H1 (cell line): Measurements from ENCODE around the gene OR51M1. TPM values are rescaled to one million over a fixed set of nuclear protein-coding genes. Genes with fewer than 3 reads are reported as not detected.
A peak's percentile ranks its signal among the peaks of the same experiment; 100 is the strongest.

Source experiments
- CTCF ChIA-PET: fragments of 300-600 bp; sonication (Branson Sonifier 250); formaldehyde crosslinking; loops from one replicate; lab custom pipeline; 2021; ENCODE audit not compliant: partially characterized antibody; lab: Charles Lee
- POLR2A ChIA-PET: fragments of 300-600 bp; sonication (Branson Sonifier 250); formaldehyde crosslinking; loops from one replicate; lab custom pipeline; 2021; ENCODE audit warnings: inconsistent platforms; ENCODE audit not compliant: partially characterized antibody; lab: Charles Lee
- DNase-seq, 2 experiments: peaks; one replicate each; pipeline versions ENCODE4 v3.0.0 to v3.0.0-alpha.2; 2010 to 2022; ENCODE audit warnings: low spot score in 2 of 2, low read depth in 1 of 2, mixed read lengths in 1 of 2
- FAIRE-seq: peaks from 2 replicates; lab custom pipeline; 2011; peaks lifted over from hg19 to GRCh38; lab: Jason Lieb, UNC
- H2AFZ ChIP-seq: 2 replicates; pipeline ENCODE4 v1.8.1; 2012; ENCODE audit warnings: low read length, inconsistent platforms
- H2AK5ac ChIP-seq: 2 replicates; pipeline ENCODE4 v1.6.1; 2013; ENCODE audit warnings: low read depth, low read length
- H2BK120ac ChIP-seq: replicated peaks from 2 replicates; pipeline ENCODE3; 2013; ENCODE audit warnings: low read depth, low read length, inconsistent platforms
- H2BK12ac ChIP-seq: 2 replicates; pipeline ENCODE4 v1.6.1; 2013; ENCODE audit warnings: low read depth, low read length
- H2BK15ac ChIP-seq: 2 replicates; pipeline ENCODE4 v1.6.1; 2013; ENCODE audit warnings: low read length
- H2BK20ac ChIP-seq: 2 replicates; pipeline ENCODE4 v1.6.1; 2013; ENCODE audit warnings: low read length
- H2BK5ac ChIP-seq: 2 replicates; pipeline ENCODE4 v1.6.1; 2013; ENCODE audit warnings: low read depth, low read length
- H3K14ac ChIP-seq: 2 replicates; pipeline ENCODE4 v1.6.1; 2013; ENCODE audit warnings: inconsistent platforms; ENCODE audit not compliant: insufficient read length
- H3K18ac ChIP-seq: 2 replicates; pipeline ENCODE4 v1.6.1; 2013; ENCODE audit warnings: low read length; ENCODE audit errors: extremely low read depth
- H3K23ac ChIP-seq: 2 replicates; pipeline ENCODE4 v1.6.1; 2013; ENCODE audit warnings: inconsistent platforms; ENCODE audit not compliant: insufficient read length
- H3K23me2 ChIP-seq: 2 replicates; pipeline ENCODE4 v1.6.1; 2013; ENCODE audit warnings: low read depth, low read length
- H3K27ac ChIP-seq: 2 replicates; pipeline ENCODE4 v1.6.1; 2011; ENCODE audit warnings: low read depth, low read length, inconsistent platforms
- H3K27me3 ChIP-seq, 4 experiments: replicated peaks in 1 of 4; 1 replicate in 1 of 4; 2 replicates in 3 of 4; pipeline versions ENCODE4 v1.6.1 to v1.8.1; 2011 to 2013; ENCODE audit warnings: low read length in 3 of 4, mild to moderate bottlenecking in 3 of 4, inconsistent platforms in 2 of 4, mixed read lengths in 2 of 4, moderate library complexity in 1 of 4; ENCODE audit not compliant: control insufficient read depth in 3 of 4, insufficient read depth in 3 of 4; ENCODE audit errors: extremely low read depth in 1 of 4
- H3K36me3 ChIP-seq, 4 experiments: 2 replicates each; pipeline versions ENCODE4 v1.6.1 to v1.8.1; 2011 to 2013; ENCODE audit warnings: mild to moderate bottlenecking in 4 of 4, low read length in 3 of 4, moderate library complexity in 2 of 4, control low read depth in 1 of 4, inconsistent platforms in 1 of 4; ENCODE audit not compliant: insufficient read depth in 4 of 4, control insufficient read depth in 2 of 4
- H3K4ac ChIP-seq: replicated peaks from 2 replicates; pipeline ENCODE3; 2013; ENCODE audit warnings: low read length, low read depth, mixed read lengths, inconsistent platforms; ENCODE audit not compliant: insufficient read length
- H3K4me1 ChIP-seq, 4 experiments: replicated peaks in 1 of 4; 1 replicate in 1 of 4; 2 replicates in 3 of 4; pipeline versions ENCODE4 v1.6.1 to v1.8.1; 2011 to 2013; ENCODE audit warnings: low read length in 3 of 4, inconsistent platforms in 2 of 4, mixed read lengths in 1 of 4; ENCODE audit not compliant: insufficient read depth in 4 of 4, control insufficient read depth in 3 of 4
- H3K4me2 ChIP-seq, 2 experiments: 2 replicates each; pipeline versions ENCODE4 v1.6.1 to v1.8.1; 2011 to 2013; ENCODE audit warnings: low read depth in 2 of 2, low read length in 2 of 2, control low read depth in 1 of 2, inconsistent platforms in 1 of 2, mild to moderate bottlenecking in 1 of 2; ENCODE audit not compliant: insufficient read depth in 1 of 2
- H3K4me3 ChIP-seq, 4 experiments: fragments of 200-600, 300-600 bp in 1 of 4; sonication (generic), shearing (Covaris generic), sonication (Bioruptor Twin) in 1 of 4; 2 replicates each; pipeline versions ENCODE4 v1.5.1 to v1.8.1; 2011 to 2016; ENCODE audit warnings: low read length in 4 of 4, low read depth in 3 of 4, control low read depth in 2 of 4, inconsistent platforms in 2 of 4, mild to moderate bottlenecking in 2 of 4, mixed read lengths in 1 of 4, moderate library complexity in 1 of 4; ENCODE audit not compliant: insufficient read depth in 2 of 4; ENCODE audit errors: extremely low read depth in 1 of 4
- H3K56ac ChIP-seq: replicated peaks from 2 replicates; pipeline ENCODE3; 2013; ENCODE audit warnings: low read depth, mild to moderate bottlenecking, mixed read lengths, low read length, inconsistent platforms; ENCODE audit not compliant: insufficient read length
- H3K79me1 ChIP-seq: 2 replicates; pipeline ENCODE4 v1.6.1; 2013; ENCODE audit warnings: low read depth, low read length, control low read depth
- H3K79me2 ChIP-seq, 2 experiments: 2 replicates each; pipeline versions ENCODE4 v1.6.1 to v1.8.1; 2012 to 2013; ENCODE audit warnings: low read length in 2 of 2, mild to moderate bottlenecking in 2 of 2, inconsistent platforms in 1 of 2; ENCODE audit not compliant: insufficient read depth in 2 of 2, control insufficient read depth in 1 of 2
- H3K9ac ChIP-seq, 4 experiments: replicated peaks in 1 of 4; 1 replicate in 1 of 4; 2 replicates in 3 of 4; pipeline versions ENCODE4 v1.6.1 to v1.8.1; 2011 to 2013; ENCODE audit warnings: low read depth in 3 of 4, low read length in 3 of 4, control low read depth in 2 of 4, mild to moderate bottlenecking in 2 of 4, moderate library complexity in 2 of 4, inconsistent platforms in 1 of 4; ENCODE audit errors: extremely low read depth in 1 of 4
- H3K9me3 ChIP-seq, 2 experiments: 2 replicates each; pipeline versions ENCODE4 v1.6.1 to v1.8.1; 2012 to 2013; ENCODE audit warnings: mild to moderate bottlenecking in 2 of 2, moderate library complexity in 2 of 2, control low read depth in 1 of 2, inconsistent platforms in 1 of 2, low read depth in 1 of 2, low read length in 1 of 2, mixed read lengths in 1 of 2; ENCODE audit not compliant: insufficient read depth in 2 of 2
- H4K20me1 ChIP-seq, 2 experiments: replicated peaks in 1 of 2; 2 replicates each; pipeline versions ENCODE3 to v1.8.1; 2011 to 2013; ENCODE audit warnings: inconsistent platforms in 2 of 2, low read length in 2 of 2, mild to moderate bottlenecking in 1 of 2; ENCODE audit not compliant: insufficient read depth in 2 of 2, control insufficient read depth in 1 of 2
- H4K5ac ChIP-seq: 2 replicates; pipeline ENCODE4 v1.6.1; 2013; ENCODE audit warnings: low read length, low read depth, mixed read lengths, inconsistent platforms; ENCODE audit not compliant: insufficient read length
- H4K8ac ChIP-seq: 2 replicates; pipeline ENCODE4 v1.8.0; 2013; ENCODE audit warnings: mild to moderate bottlenecking, moderate library complexity, low read length, inconsistent platforms; ENCODE audit not compliant: insufficient read depth; ENCODE audit errors: extremely low read depth
- H4K91ac ChIP-seq: replicated peaks from 2 replicates; pipeline ENCODE3; 2013; ENCODE audit warnings: low read length, mixed read lengths, inconsistent platforms; ENCODE audit not compliant: insufficient read length
- EGR1 ChIP-seq: IDR thresholded peaks from 2 replicates; pipeline ENCODE4 v1.6.1; 2011; ENCODE audit warnings: low read depth, low read length, borderline replicate concordance
- RAD21 ChIP-seq, 2 experiments: IDR thresholded peaks in 1 of 2; conservative IDR thresholded peaks in 1 of 2; 2 replicates each; pipeline ENCODE4 v1.6.1; 2011; ENCODE audit warnings: low read depth in 2 of 2, low read length in 2 of 2, improper control_type of control experiment in 1 of 2, inconsistent platforms in 1 of 2, mild to moderate bottlenecking in 1 of 2, moderate library complexity in 1 of 2
- RXRA ChIP-seq: IDR thresholded peaks from 2 replicates; pipeline ENCODE4 v1.6.1; 2011; ENCODE audit warnings: low read depth, mild to moderate bottlenecking, low read length, moderate library complexity; ENCODE audit not compliant: insufficient read depth
- WGBS, 2 experiments: shearing (Covaris generic) in 1 of 2; methylation state at CpG; one replicate each; pipeline versions ENCODE4 v1.1.6 to v1.1.7; 2013 to 2015; ENCODE audit warnings: low lambda C conversion rate in 2 of 2, mixed read lengths in 2 of 2, inconsistent platforms in 1 of 2, low coverage in 1 of 2, missing lambda C conversion rate in 1 of 2; ENCODE audit not compliant: insufficient replicate concordance in 2 of 2, insufficient coverage in 1 of 2, insufficient read length in 1 of 2; ENCODE audit errors: extremely low coverage in 1 of 2, missing lambda C conversion rate in 1 of 2; 5-methylcytosine and 5-hydroxymethylcytosine counted together
- polyA plus RNA-seq, 7 experiments: library from polyadenylated mRNA; depleted of rRNA in 3 of 7; stranded (reverse) in 5 of 7; unstranded in 2 of 7; fragments of >200 nt in 5 of 7; fragments of 200-250 nt in 2 of 7; gene quantifications; 1 replicate in 5 of 7; 2 replicates in 1 of 7; 4 replicates in 1 of 7; pipeline versions ENCODE4 v1.2.1 to v1.2.3, GENCODE V29; 2011 to 2013; ENCODE audit warnings: missing spikeins in 2 of 7, mixed read lengths in 2 of 7
- total RNA-seq: library from RNA; stranded (reverse); fragmentation: NEBNext Ultra II Directional; extraction: Animal tissue kit (Norgen Biotek cat#: 25700); gene quantifications from 2 replicates; pipeline ENCODE4 v1.2.1, GENCODE V29; 2021

The OR51M1 gene
- total and polyA plus RNA-seq, 2 of the 8 experiments (the other 6 are each of a cell fraction or from before 2014, with no cell fraction given): 0.08 TPM; not detected in 1

- POLR2A ChIA-PET: interaction anchor here (0.9 kb wide), 1 partner anchor 50 kb away, joined by 3 read pairs; no protein-coding TSS in a partner anchor
- WGBS, 2 experiments: 95% methylated on average over 2 of the region's 2 CpGs; no CpG with 5 or more reads in 1 of the 2 experiments
- Histone ChIP-seq H3K23ac (no peak overlapping the region), H3K9ac (no peak overlapping the region), H3K18ac (no peak overlapping the region), H3K14ac (no peak overlapping the region), H2BK15ac (no peak overlapping the region), H3K56ac (no peak overlapping the region), H3K27ac (no peak overlapping the region), H2BK20ac (no peak overlapping the region), H3K79me1 (no peaks in the 10 kb centered on the region), H4K20me1 (no peaks in the 10 kb centered on the region), H3K27me3 (no peaks in the 10 kb centered on the region), H3K4me3 (no peak overlapping the region), H2BK12ac (no peak overlapping the region), H3K4me2 (no peak overlapping the region), H3K79me2 (no peaks in the 10 kb centered on the region), H4K91ac (no peak overlapping the region), H4K8ac (no peak overlapping the region), H3K23me2 (no peaks in the 10 kb centered on the region), H2BK120ac (no peak overlapping the region), H3K4me1 (peaks cover 0 to 4% (median 0%) of the 10 kb centered on the region in 4 experiments; a peak in 2 of 7 replicates), H2AK5ac (no peak overlapping the region), H2AFZ (0 out of 2 replicates have a peak overlapping the region, but pooled peaks have one; percentile 27), H4K5ac (no peak overlapping the region), H3K36me3 (no peaks in the 10 kb centered on the region), H3K9me3 (no peaks in the 10 kb centered on the region), H3K4ac (no peak overlapping the region), H2BK5ac (no peak overlapping the region)
- DNase-seq (no peak), FAIRE-seq (no peak)
- CTCF ChIA-PET: interaction anchor here (1.0 to 1.1 kb wide), 2 partner anchors 176 to 182 kb away, joined by 3 read pairs; no protein-coding TSS in a partner anchor
- no peak for TF ChIP-seq RXRA
- no peak for TF ChIP-seq EGR1
- peak in 1 of 2 experiments; percentile 34; a peak in 1 of 4 replicates for TF ChIP-seq RAD21 (IDR thresholded peaks at IDR 0.05 in 1 of 2, conservative IDR thresholded peaks at IDR 0.05 in 1 of 2; ENCODE audit: low read depth in 2 of 2, low read length in 2 of 2)
Measured at GRCh38 chr11:5384335-5384734, 723 bp downstream of the OR51M1 start.
